ENCODE results near the gene GRIA4.

Gene GRIA4

GRCh38 chr11:106031202-106031810 lies 421.4 kb downstream of the GRIA4 start:
- no peak for TF ChIP-seq POLR2AphosphoS5 (IDR thresholded peaks at IDR 0.05; ENCODE audit: low read depth, low read length)
- TF ChIP-seq REST (IDR thresholded peaks at IDR 0.05; ENCODE audit: insufficient read depth in 1 of 2, low read depth in 2 of 2, low read length in 2 of 2) = no peak
- TF ChIP-seq FOXP2 (optimal IDR thresholded peaks at IDR 0.05; ENCODE audit: borderline replicate concordance, extremely low read depth, extremely low read length, insufficient read depth) = no peak
- no peak for TF ChIP-seq SIN3A (IDR thresholded peaks at IDR 0.05; ENCODE audit: borderline replicate concordance, insufficient read depth, low read length)
- TF ChIP-seq TAF1 (IDR thresholded peaks at IDR 0.05; ENCODE audit: borderline replicate concordance, insufficient read depth, low read length) = no peak

Measured in PFSK-1 (cell line).